Measurements from ENCODE around the gene ATG101.

DNA sequence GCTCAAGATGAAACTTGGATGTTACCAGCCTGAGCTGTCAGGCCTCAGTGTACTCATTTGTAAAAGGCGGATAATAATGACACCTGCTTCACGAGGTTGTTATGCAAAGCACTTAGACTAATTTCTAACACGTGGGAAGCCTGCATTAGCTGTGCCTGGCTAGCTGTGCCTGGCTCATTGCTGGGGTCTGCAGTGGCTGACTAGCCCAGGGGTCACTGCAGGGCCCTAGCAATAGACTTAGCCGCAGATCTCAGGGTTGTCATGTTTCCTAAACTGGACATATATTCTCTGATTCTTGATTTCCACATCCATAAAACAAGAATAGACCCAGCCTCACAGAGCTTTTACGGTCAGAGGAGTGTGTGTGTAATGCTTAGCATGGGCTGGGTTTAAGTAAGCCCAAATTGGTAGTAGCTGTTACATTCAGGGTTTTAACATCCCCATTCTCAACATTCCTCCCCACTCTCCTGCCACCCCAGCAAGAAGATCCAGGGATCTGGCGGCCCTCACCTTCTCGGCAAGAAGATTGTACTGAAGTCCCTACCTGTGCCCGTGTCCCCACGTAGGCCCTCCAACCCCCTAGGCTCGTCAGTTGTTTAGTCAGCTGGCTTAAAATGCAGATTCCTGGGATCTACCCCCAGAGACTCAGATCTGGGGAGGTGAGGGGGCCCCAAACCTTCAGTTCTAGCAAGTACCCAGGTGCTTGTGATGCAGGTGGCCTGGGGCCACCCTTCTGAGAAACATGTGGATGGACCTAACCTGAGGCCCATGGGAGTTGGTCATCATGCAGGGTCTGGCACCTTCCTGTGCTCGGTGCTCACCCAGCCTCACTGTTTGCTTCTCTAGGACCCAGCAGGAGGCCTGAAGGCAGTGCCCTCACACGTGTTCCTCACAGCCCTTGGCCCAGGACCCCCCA lies 9.9 kb upstream of the ATG101 start:
- TF ChIP-seq GATA2 (IDR thresholded peaks at IDR 0.05; ENCODE audit: low read depth, low read length) (no peak), GATA3 (IDR thresholded peaks at IDR 0.05; ENCODE audit: low read depth, low read length) (no peak)
